HG03095 (cell line): ENCODE measurements around the gene CDK11B.
"Not testable (repeated sequence)": the region's sequence is repeated elsewhere in the genome, so short reads cannot be mapped to it uniquely, and the experiment has no call there.

Experiments
- ATAC-seq: cut with Tn5 transposase; IDR thresholded peaks from one replicate; pipeline ENCODE4 v1.9.1; 2021; ENCODE audit warnings: moderate library complexity; ENCODE audit not compliant: unreplicated experiment

CDK11B gene

DNA sequence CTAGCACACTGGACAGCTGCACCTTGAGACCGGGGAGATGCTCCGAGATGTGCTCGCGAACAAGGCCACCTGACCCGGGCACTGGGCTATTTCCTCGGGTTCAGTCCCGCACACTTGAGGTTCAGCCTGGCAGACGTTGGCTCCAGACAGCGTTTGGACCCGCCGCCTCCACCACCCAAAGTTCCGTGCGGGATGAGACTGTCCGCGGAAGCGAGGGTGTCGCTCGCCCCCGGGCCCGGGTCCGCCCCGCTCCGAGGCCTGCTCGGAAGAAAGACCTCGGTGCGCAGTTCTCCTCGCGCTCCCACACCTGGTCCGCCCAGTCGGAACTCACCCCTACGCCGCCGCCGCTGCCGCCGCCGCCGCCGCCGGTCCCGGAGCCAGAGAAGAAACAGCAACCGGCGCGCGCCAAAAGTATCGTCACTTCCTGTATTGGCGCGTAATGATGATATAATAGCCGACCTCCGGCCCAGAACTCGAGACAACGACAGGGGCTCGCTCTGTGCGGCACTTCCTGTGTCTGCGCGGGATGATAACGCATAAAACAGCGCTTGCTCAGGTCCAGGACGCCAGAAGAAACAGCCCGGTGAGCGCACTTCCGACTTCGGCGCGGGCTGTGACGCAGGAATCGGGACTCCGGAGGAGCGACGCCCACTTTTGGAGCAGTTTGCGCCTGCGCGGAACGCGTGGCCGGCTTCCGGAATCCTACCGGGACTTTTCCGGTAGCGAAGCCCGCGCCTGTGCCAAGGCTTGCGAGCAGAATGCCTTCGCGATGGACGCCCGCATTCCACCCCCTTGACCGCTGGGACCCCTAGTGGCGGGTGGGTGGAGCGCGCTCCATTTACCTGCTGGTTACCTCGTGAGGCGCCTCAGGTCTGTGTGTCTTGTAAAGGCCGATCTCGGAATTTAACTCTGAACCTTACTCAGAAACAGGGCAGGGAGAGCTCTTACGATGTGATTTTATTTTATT, at the start of gene CDK11B:
CDK11B (minus strand) TSS at position 422 of the 967 bp plus-strand sequence. CDS start 1,519 bp downstream, outside the sequence.
- peak; percentile 53 for ATAC-seq

DNA sequence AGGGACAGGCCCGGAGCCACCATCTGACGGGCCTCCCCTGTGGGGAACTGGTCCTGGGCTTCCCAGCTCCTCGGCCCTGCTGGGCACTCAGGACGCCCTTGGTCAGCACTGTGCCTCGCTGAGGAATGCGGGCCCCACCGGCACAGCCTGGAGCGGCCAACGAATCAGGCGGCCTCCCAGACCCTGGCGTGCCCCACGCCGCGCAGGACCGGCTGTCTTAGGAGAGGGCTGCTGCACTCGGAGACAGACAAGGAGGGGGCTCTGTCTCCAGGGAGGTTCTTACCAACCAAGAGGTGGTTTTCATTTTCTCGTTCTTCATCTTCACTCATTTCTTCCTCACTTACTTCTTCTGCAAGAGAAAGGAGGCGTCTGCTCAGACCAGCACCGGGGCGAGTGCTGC, 49.1 kb upstream of the CDK11B start:
- ATAC-seq, result not testable (repeated sequence)

DNA sequence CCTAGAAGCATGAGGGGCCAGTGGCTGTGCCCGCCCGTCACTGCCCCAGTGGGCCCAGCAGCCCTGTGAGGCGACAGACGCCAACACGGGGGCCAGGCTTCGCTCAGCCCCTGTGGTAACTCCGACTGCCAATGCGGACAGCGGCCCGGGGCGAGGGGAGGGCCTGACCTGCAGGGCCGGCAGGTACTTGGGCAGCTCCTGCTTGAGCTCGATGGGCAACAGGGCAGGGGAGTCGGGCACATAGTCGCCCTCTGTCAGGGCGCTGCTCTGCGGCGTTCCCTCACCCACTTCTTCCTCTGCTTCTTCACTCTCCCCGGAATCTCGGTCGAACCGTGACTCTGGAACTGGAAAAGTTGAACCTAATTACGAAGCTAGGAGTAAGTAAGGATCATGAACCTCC, 48.4 kb upstream of the CDK11B start:
- ATAC-seq, result not testable (repeated sequence)

DNA sequence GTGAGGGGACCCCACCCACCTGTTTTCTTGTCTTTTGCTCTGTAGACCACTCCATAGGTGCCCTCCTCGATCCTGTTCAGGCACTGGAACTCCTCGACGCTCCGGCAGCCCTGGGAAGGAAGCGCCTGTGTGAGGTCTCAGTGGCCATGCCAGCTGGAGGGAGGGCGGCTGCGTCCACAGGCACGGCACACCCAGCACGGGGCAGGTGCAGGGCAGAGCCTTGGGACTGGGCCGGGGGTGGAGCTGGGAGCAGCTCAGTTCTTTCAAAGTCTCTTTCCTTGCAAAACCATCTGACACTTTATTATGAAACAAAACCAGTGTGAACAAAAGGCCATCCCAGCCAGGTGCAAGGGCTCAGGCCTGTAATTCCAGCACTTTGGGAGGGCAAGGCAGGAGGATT, 46.8 kb upstream of the CDK11B start:
- ATAC-seq, result not testable (repeated sequence)

DNA sequence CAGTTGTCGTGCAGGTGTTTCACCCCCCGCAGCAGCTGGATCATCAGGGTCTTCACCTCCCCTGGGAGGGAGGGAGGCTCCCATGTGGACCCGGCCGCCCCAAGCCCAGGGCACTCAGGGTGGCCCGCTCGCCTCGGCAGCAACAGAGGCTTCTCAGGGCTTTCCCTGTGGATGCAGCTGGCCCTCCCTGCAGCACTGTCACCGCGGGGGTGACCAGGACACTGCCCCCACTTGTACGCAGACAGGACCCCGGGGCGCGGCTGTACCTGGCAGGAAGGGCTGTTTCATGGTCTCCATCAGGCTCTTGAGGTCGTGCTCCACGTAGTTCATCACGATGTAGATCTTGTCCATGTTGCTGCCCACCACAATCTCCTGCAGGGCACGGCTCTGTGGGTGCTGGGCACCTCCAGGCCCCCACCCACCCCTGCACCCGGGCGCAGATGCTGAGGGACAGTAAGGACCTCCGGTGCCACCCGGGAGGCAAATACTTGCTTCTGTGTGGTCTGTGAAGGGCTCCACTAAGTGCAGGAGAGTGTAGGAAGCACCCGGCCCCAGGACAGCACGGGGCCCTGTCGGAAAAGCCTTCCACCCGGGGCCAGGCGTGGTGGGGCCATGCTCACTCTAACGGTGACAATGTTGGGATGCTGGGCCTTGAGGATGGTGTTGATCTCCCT, 45.6 kb upstream of the CDK11B start:
- not testable (repeated sequence) for ATAC-seq

DNA sequence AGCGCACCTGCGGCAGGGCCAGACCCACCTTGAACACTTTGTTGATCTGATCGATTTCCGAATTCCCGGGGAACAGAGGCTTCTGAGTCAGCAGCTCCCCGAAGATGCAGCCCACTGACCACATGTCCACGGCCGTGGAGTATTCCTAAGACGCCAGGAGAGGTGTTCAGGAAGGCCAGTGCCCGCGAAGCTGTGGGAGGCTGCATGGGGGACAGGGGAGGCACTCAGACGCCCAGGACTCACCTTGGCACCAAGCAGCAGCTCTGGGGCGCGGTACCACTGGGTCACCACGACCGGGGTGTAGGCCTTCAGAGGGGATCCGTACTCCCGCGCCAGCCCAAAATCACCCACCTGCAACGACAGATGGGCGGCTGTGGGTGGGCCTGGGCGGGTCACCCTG, 45.0 kb upstream of the CDK11B start:
- ATAC-seq, result no peak

DNA sequence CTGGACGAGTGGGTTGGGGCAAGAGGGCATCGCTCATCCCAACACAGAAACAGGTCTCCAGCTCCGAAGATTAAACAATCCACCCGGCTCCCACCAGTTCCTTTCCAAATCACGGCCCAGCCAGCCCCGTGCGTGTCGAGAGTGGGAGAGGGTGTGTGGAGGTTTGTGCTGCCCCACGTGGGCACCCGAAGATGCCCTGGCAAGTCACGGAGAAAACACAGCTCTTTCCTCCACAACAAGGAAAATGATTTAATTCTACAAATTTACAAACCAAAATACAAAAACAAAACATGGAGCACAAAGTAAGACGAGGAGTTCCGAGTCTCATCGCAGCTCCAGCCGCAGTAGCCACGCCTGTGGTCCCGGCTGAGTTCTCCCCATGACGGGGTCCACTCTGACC, 43.7 kb upstream of the CDK11B start:
- not testable (repeated sequence) for ATAC-seq

DNA sequence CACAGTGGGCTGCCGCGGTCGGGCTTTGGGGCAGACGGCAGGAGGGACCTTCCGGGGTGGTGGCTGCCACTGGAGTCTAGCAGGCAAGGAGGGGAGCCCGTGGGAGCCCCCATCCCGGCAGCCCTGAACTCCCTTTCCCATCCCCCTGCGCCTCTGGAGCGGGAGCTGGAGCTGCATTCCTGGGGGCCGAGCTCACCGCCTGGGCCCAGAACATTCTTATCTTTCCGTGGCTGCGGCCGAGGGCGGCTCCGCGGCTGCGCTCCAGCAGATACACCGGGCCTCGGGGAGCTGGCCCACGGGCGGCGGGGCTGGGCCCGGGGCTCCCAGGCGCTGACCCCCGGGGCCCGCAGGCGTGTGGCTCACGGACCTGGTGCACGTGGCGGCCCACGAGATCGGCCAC, 41.8 kb upstream of the CDK11B start:
- ATAC-seq, result not testable (repeated sequence)

DNA sequence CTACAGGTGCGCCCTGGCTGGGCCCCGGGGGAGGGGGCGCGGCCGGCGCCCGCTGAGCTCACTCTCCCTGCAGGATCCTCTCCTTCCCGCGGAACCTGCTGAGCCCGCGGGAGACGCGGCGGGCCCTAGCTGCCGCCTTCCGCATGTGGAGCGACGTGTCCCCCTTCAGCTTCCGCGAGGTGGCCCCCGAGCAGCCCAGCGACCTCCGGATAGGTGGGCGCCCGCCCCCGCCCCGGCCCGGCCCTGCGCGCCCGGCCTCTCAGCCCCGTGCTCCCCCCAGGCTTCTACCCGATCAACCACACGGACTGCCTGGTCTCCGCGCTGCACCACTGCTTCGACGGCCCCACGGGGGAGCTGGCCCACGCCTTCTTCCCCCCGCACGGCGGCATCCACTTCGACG, 41.3 kb upstream of the CDK11B start:
- ATAC-seq, result not testable (repeated sequence)

DNA sequence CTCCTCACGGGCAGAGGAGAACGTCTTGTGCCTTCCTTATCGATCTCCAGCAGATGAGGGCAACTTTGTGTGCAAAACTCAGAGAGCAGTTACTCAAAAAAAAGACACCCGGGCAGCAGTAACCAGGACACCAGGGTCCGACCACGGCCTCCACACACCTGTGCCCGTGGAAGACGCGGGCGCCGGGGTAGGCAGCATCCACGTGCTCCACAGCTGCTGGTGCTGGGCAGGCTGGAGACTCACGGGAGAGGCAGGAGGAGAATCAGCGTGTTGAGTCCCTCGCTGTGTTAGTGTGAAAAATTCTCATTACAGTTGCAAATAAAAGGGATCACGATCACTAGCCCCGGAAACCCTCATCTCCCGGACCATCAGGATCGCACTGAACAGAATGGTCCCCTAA, 40.3 kb upstream of the CDK11B start:
- not testable (repeated sequence) for ATAC-seq

DNA sequence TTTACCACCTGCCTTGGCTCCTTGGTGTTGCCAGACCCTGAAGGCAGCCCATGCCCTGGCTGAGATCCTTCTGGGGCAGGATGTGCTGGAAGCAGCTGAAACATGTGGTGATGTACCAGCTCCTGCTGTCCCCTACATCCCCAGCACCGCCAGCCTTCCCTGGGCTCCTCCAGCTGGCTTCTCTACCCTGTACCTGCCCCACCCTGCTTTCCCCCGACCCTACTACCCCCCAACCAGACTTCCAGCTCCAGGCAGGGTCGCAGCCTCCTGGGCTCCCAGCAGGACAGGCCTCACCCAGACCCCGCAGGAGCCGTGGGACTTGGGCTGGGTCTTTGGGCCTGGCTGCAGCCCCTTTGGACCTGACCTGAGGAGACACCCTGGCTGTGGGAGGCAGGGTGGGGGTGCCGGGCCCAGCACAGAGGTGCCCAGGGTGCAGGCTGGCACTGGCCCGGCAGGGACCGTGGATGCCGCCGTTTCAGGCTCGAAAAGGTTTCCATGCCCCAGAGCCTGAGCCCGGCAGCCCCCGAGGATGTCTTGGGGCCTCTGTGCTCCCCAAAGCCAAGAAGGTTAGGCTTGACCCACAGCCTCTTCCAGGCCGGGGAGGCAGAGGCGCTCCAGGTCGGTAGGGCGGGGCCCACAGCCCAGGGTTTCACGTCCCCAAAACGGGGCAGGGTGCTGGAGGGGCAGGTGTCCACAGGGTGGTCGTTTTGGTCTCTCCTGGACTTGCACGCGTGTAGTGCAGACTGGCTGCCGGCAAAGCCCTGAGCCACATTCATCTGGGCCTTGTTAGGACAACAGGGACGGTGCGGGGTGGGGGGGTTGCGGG, 38.8 kb upstream of the CDK11B start:
- ATAC-seq, result not testable (repeated sequence)

DNA sequence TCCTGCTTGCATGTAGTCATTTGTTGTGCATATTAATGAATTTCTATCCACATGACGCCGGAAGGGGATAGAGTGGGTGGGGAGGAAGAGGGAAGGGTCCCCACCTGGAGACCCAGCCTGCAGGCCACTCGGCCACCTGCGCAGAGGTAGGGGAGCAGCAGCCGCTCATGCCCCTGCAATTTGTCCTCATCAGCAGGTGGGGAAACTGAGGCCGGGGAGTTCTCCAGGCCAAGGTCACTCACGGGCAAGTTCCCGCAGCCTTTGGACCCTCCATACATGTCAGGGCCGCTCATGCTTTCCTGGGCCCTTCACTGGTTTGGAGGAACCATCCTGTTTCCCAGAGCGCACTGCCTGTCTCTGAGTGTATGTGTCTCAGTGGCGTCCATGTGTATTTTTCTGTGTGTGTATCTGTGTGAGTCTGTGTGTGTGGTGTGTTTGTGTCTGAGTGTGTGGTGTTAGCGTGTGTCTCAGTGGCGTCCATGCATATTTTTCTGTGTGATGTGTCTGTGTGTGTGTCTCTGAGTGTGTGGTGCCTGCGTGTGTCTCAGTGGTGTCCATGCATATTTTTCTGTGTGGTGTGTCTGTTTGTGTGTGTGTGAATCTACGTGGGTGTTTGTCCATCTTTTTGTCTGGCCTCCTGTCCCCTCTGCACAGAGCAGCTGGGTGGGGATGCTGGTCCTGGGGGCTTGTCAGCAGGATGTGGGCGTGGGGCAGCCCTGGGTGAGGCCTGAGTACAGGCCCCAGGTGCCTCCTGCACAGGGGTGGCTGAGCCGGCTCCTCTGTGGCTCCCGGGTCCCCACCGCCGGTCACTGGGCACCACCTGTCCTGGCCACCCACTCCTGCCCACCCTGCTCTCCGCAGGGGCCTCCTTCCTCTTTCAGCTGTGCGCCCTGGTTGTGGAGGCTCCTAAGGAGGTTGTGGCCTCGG, 37.9 kb upstream of the CDK11B start:
- not testable (repeated sequence) for ATAC-seq

DNA sequence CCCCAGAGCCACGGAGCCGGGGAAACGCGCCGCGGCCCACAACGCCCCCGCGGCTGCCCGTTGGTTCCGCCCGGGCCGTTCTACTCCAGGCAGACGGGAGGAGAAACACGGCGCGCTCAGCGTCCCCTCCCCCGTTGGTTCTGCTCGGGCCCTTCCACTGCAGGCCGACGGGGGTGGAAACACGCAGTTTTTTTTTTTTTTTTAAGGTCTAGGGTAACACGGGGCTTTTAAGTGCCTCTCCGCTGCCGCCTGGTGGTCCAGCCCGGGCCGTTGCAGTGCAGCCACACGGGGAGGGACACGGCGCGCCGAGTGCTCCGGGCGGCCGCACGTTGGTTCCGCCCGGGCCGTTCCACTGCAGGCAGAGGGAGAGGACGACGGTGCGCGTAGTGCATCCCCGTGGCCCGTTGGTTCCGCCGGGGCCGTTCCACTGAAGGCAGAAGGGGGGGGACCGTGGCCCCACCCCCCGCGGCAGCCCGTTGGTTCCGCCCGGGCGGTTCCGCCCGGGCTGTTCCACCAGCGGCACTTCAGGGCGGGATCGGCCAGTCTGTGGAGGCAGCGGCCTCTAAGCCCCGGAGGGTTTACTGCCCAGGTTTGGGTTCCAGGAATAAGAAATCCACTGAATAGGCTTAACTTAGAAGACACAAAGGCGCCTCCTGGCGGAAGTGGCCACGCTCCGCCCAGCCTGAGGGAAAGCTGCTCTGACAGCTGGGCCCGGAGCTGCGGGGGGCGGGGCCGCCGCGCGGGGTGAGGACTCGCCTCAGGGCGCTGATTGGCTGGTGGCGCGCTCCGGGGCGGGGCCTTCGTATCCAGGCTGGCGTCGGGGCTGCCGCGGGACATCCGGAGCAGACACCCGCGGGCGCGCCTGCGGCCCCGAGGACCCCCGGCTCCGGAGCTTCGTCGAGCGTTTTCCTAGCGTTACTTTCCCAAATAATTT, 34.2 kb upstream of the CDK11B start, which contains the start of gene SLC35E2B:
SLC35E2B (minus strand) TSS at position 82 of the 934 bp plus-strand sequence. CDS start 16,096 bp downstream, outside the sequence.
- ATAC-seq, result peak; percentile 69

DNA sequence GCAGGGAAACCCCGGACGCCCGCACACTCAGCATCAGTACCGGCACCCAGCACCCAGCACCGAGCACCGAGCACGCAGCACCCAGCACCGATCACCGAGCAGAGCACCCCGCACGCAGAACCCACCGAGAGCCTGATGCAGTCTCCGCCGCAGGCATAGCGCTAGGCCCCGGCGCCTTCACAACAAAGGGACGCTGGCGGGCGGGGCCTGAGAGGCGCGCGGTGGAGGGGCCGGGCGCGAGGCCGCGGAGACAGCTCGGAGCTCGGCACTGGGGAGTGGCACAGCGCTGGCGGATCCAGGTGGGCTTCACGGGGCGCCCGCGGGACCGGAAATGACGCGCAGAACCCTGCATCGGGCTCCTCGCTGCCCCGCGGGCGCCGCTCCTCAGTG, 33.5 kb upstream of the CDK11B start:
- ATAC-seq, result peak; percentile 29

DNA sequence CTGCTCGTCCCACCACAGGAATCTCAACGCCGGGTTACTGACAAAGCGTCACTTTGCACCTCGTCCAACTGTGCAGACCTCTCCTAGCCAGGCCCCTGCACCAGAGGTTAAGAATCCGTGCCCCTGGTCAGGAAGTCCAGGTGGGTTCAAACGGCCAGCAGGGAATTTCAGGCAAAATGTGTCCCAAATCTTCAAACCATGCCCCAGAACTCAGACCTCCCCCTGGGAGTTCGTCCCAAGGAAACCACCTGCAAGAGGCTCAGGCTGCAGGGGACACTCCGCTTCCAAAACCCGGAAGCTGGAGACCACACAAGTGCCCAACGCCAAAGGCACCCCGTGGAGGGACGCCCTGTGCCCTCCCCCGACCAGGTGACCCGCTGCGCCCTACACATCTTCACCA, 32.6 kb upstream of the CDK11B start:
- ATAC-seq, result not testable (repeated sequence)

DNA sequence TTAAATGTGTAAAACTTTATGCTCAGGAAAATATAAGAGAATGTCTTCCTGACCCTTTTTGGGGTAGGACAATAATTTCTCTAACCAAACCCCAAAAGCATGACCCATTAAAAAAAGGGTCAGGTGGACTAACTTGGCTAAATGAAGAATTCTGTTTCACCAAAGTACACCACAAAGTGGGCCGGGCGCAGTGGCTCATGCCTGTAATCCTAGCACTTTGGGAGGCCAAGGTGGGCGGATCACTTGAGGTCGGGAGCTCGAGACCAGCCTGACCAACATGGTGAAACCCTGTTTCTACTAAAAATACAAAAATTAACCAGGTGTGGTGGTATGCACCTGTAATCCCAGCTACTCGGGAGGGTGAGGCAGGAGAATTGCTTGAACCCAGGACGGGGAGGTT, 30.7 kb upstream of the CDK11B start:
- not testable (repeated sequence) for ATAC-seq

DNA sequence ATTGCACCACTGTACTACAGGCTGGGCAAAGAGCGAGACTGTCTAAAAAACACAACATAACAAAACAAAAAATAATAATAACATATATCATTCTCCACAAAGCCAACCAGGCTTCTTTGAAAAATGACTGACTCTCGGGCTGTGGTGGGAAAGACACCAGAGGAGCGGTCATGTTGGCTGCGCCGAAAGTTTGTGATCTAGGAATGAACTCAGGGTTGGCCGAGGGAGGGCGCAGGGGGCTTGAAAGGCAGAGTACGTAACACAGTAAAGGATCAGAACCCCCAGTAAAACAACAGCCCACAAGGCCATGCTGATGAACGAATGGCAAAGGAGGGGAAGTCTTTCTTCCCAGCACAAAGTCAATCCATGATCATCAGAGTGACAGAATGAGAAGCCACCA, 29.0 kb upstream of the CDK11B start:
- ATAC-seq, result no peak

DNA sequence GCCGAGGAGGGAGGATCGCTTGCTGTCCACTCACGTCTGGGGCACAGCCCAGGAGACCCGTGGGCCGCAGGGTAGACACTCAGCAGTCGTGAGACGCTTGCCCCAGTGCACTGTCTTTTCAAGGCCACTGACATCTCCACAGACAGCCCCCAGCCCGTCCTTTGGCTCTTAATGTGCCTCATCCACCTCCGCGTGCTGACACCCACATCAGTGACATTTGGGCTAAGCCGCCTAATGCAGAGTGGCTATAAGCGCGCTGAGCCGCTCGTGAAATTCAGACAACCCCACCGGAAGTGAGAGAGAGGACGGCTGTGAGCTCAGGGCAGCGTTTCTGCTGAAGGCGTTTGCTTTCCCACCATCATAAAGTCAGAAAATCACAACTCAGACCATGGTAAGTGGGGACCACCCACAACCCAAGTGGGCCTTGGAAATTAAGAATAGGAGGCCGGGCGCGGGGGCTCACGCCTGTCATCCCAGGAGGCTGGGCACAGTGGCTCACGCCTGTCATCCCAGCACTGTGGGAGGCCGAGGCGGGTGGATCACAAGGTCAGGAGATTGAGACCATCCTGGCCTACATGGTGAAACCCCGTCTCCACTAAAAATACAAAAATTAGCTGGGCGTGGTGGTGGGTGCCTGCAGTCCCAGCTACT, 25.4 kb upstream of the CDK11B start:
- ATAC-seq, result no peak
